COLO829 (cell line): Measurements from ENCODE around the gene LEF1.

Experiments
- DNase-seq: peaks from one replicate; pipeline ENCODE4 v3.0.0; 2012; ENCODE audit warnings: low spot score

The LEF1 gene

GRCh38 chr4:108168671-108169523 lies at the start of gene LEF1:
LEF1 (minus strand) TSS chr4:108168932; CDS start chr4:108167767, 1,165 bp downstream.
- DNase-seq = peak; percentile 65

GRCh38 chr4:108216510-108216909 lies 47.8 kb upstream of the LEF1 start:
- no peak for DNase-seq

- DNase-seq = no peak
Observed at GRCh38 chr4:108215055-108215454, 46.3 kb upstream of the LEF1 start.

- DNase-seq = no peak
Observed at GRCh38 chr4:108213723-108214122, 45.0 kb upstream of the LEF1 start.

GRCh38 chr4:108213308-108213707 lies 44.6 kb upstream of the LEF1 start:
- DNase-seq = no peak

- no peak for DNase-seq
Observed at GRCh38 chr4:108210989-108211835, 42.5 kb upstream of the LEF1 start.

GRCh38 chr4:108209489-108209888 lies 40.8 kb upstream of the LEF1 start:
- DNase-seq = no peak

- no peak for DNase-seq
Observed at GRCh38 chr4:108205859-108206258, 37.1 kb upstream of the LEF1 start.

GRCh38 chr4:108204518-108204917 lies 35.8 kb upstream of the LEF1 start:
- DNase-seq = no peak

GRCh38 chr4:108203377-108203776 lies 34.6 kb upstream of the LEF1 start:
- DNase-seq = no peak

- DNase-seq = no peak
Observed at GRCh38 chr4:108201774-108202173, 33.0 kb upstream of the LEF1 start.

GRCh38 chr4:108199881-108200280 lies 31.1 kb upstream of the LEF1 start:
- no peak for DNase-seq

- no peak for DNase-seq
Observed at GRCh38 chr4:108193886-108194672, 25.3 kb upstream of the LEF1 start.

GRCh38 chr4:108192935-108193334 lies 24.2 kb upstream of the LEF1 start:
- no peak for DNase-seq

- no peak for DNase-seq
Observed at GRCh38 chr4:108192056-108192455, 23.3 kb upstream of the LEF1 start.

GRCh38 chr4:108191269-108191914 lies 22.7 kb upstream of the LEF1 start:
- DNase-seq = no peak

- no peak for DNase-seq
Observed at GRCh38 chr4:108188770-108189169, 20.0 kb upstream of the LEF1 start.

- no peak for DNase-seq
Observed at GRCh38 chr4:108185252-108185651, 16.5 kb upstream of the LEF1 start.

GRCh38 chr4:108184453-108185049 lies 15.8 kb upstream of the LEF1 start:
- peak; percentile 66 for DNase-seq

- no peak for DNase-seq
Observed at GRCh38 chr4:108181704-108182103, 13.0 kb upstream of the LEF1 start.

GRCh38 chr4:108180513-108180912 lies 11.8 kb upstream of the LEF1 start:
- no peak for DNase-seq
